K562 (cell line): ENCODE data around the gene IL6ST.

Experiments
- EZH2 ChIP-seq: IDR thresholded peaks from 2 replicates; pipeline ENCODE4 v1.6.1; 2012; ENCODE audit warnings: low read depth, mild to moderate bottlenecking, inconsistent platforms, low read length, borderline replicate concordance
- GATAD2B ChIP-seq: fragments of 450-650 bp; IDR thresholded peaks from 2 replicates; pipeline ENCODE4 v1.6.1; 2017; ENCODE audit warnings: mild to moderate bottlenecking, borderline replicate concordance
- HCFC1 ChIP-seq: IDR thresholded peaks from 2 replicates; pipeline ENCODE4 v1.6.1; 2012; ENCODE audit warnings: low read depth, low read length, improper control_type of control experiment
- NFRKB ChIP-seq: fragments of 450-650 bp; IDR thresholded peaks from 2 replicates; pipeline ENCODE4 v1.6.1; 2016; ENCODE audit warnings: low read depth
- POLR2AphosphoS5 ChIP-seq: IDR thresholded peaks from 2 replicates; pipeline ENCODE4 v1.6.1; 2011; ENCODE audit warnings: mild to moderate bottlenecking, low read depth, low read length, moderate library complexity; ENCODE audit not compliant: control insufficient read depth, insufficient read depth
- SAFB2 ChIP-seq: fragments of 200-400 bp; formaldehyde crosslinking; IDR thresholded peaks from 2 replicates; pipeline ENCODE4 v1.6.1; 2018; ENCODE audit warnings: borderline replicate concordance, low read length, low read depth, moderate library complexity; ENCODE audit not compliant: severe bottlenecking
- SMC3 ChIP-seq: conservative IDR thresholded peaks from 2 replicates; pipeline ENCODE4 v1.6.1; 2011; ENCODE audit warnings: low read depth, low read length, improper control_type of control experiment; ENCODE audit not compliant: insufficient read depth
- TCF7L2 ChIP-seq: fragments of 150-350 bp; IDR thresholded peaks from 2 replicates; pipeline ENCODE4 v1.6.1; 2016; ENCODE audit warnings: low read depth, mild to moderate bottlenecking, low read length, moderate library complexity
- USF1 ChIP-seq: sonication (generic); formaldehyde crosslinking; IDR thresholded peaks from 2 replicates; pipeline ENCODE4 v1.9.0; 2022; ENCODE audit warnings: mild to moderate bottlenecking, missing genetic modification reagents
- ZNF175 ChIP-seq: fragments of 200-800 bp; sonication (Bioruptor generic); IDR thresholded peaks from 2 replicates; pipeline ENCODE4 v1.6.1; 2016; ENCODE audit warnings: low read depth, mild to moderate bottlenecking, missing genetic modification characterization, missing compliant biosample characterization
- ZNF274 ChIP-seq: IDR thresholded peaks from 2 replicates; pipeline ENCODE4 v1.6.1; 2011; ENCODE audit warnings: low read depth, mild to moderate bottlenecking, low read length, moderate library complexity, borderline replicate concordance
- ZNF780A ChIP-seq: fragments of 250-450 bp; sonication (Bioruptor Pico); IDR thresholded peaks from 2 replicates; pipeline ENCODE4 v1.5.0; 2021; ENCODE audit warnings: mild to moderate bottlenecking
- TF ChIP-seq, protein P1 (sequence below), 3 experiments: IDR thresholded peaks in 2 of 3; conservative IDR thresholded peaks in 1 of 3; 2 replicates each; pipeline ENCODE4 v1.5.1; 2011 to 2012; ENCODE audit warnings: low read length in 3 of 3, mild to moderate bottlenecking in 3 of 3, control low read depth in 2 of 3, improper control_type of control experiment in 1 of 3, inconsistent platforms in 1 of 3, low read depth in 1 of 3, mixed read lengths in 1 of 3, moderate library complexity in 1 of 3; ENCODE audit not compliant: insufficient read depth in 2 of 3

- no peak for TF ChIP-seq SMC3
- TF ChIP-seq ZNF274, result no peak
- TF ChIP-seq ZNF175 (CRISPR knock-in tag), result no peak
- no peak for TF ChIP-seq POLR2AphosphoS5
- TF ChIP-seq, protein P1, sequence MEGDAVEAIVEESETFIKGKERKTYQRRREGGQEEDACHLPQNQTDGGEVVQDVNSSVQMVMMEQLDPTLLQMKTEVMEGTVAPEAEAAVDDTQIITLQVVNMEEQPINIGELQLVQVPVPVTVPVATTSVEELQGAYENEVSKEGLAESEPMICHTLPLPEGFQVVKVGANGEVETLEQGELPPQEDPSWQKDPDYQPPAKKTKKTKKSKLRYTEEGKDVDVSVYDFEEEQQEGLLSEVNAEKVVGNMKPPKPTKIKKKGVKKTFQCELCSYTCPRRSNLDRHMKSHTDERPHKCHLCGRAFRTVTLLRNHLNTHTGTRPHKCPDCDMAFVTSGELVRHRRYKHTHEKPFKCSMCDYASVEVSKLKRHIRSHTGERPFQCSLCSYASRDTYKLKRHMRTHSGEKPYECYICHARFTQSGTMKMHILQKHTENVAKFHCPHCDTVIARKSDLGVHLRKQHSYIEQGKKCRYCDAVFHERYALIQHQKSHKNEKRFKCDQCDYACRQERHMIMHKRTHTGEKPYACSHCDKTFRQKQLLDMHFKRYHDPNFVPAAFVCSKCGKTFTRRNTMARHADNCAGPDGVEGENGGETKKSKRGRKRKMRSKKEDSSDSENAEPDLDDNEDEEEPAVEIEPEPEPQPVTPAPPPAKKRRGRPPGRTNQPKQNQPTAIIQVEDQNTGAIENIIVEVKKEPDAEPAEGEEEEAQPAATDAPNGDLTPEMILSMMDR (IDR thresholded peaks at IDR 0.05 in 2 of 3, conservative IDR thresholded peaks at IDR 0.05 in 1 of 3; ENCODE audit: insufficient read depth in 2 of 3, low read depth in 1 of 3, low read length in 3 of 3), result no peak
- TF ChIP-seq ZNF780A (CRISPR knock-in tag), result no peak
- TF ChIP-seq SAFB2, result no peak
- no peak for TF ChIP-seq NFRKB
- TF ChIP-seq HCFC1, result no peak
- TF ChIP-seq TCF7L2, result no peak
- TF ChIP-seq USF1 (CRISPR knock-in tag), result no peak
- no peak for TF ChIP-seq EZH2
- TF ChIP-seq GATAD2B, result no peak
Observed at GRCh38 chr5:56018832-56019231, 24.1 kb upstream of the IL6ST start.
